Keratinocyte (primary cell): ENCODE results near the gene FMN1. TPM values are rescaled to one million over a fixed set of nuclear protein-coding genes. Genes with fewer than 3 reads are reported as not detected.

ENCODE experiments used
- DNase-seq: peaks from one replicate; pipeline ENCODE4 v3.0.0-alpha.2; 2011; ENCODE audit warnings: low read depth, missing footprints, low spot score
- FAIRE-seq: peaks from 2 replicates; lab custom pipeline; 2011; peaks lifted over from hg19 to GRCh38; lab: Jason Lieb, UNC
- H2AFZ ChIP-seq: 2 replicates; pipeline ENCODE4 v1.6.0; 2012; ENCODE audit warnings: low read length, control low read depth, inconsistent platforms; ENCODE audit not compliant: control insufficient read depth
- H3K27ac ChIP-seq: 2 replicates; pipeline ENCODE4 v1.5.1; 2011; ENCODE audit warnings: low read length; ENCODE audit not compliant: control insufficient read depth, insufficient read depth
- H3K27me3 ChIP-seq: 3 replicates; pipeline ENCODE4 v1.6.0; 2011; ENCODE audit warnings: low read length; ENCODE audit not compliant: control insufficient read depth, insufficient read depth; ENCODE audit errors: extremely low read depth
- H3K36me3 ChIP-seq, 2 experiments: 2 replicates in 1 of 2; 3 replicates in 1 of 2; pipeline ENCODE4 v1.5.1; 2011; ENCODE audit warnings: low read length in 2 of 2, mild to moderate bottlenecking in 1 of 2; ENCODE audit not compliant: control insufficient read depth in 2 of 2, insufficient read depth in 2 of 2; ENCODE audit errors: extremely low read depth in 1 of 2
- H3K4me1 ChIP-seq: 3 replicates; pipeline ENCODE4 v1.5.1; 2011; ENCODE audit warnings: low read length; ENCODE audit not compliant: control insufficient read depth, insufficient read depth; ENCODE audit errors: extremely low read depth
- H3K4me2 ChIP-seq: 3 replicates; pipeline ENCODE4 v1.6.0; 2011; ENCODE audit warnings: low read depth, low read length; ENCODE audit not compliant: control insufficient read depth, insufficient read depth; ENCODE audit errors: extremely low read depth
- H3K4me3 ChIP-seq, 3 experiments: fragments of 200-600 bp in 1 of 3; sonication (generic) in 1 of 3; 2 replicates in 2 of 3; 3 replicates in 1 of 3; pipeline ENCODE4 v1.5.1; 2011 to 2016; ENCODE audit warnings: low read length in 3 of 3, mild to moderate bottlenecking in 3 of 3, control low read depth in 2 of 3, inconsistent platforms in 1 of 3, low read depth in 1 of 3, mixed read lengths in 1 of 3, mixed run types in 1 of 3, moderate library complexity in 1 of 3; ENCODE audit not compliant: control insufficient read depth in 2 of 3, insufficient read depth in 2 of 3; ENCODE audit errors: extremely low read depth in 1 of 3
- H3K79me2 ChIP-seq: 2 replicates; pipeline ENCODE4 v1.6.0; 2012; ENCODE audit warnings: low read length; ENCODE audit not compliant: control insufficient read depth, insufficient read depth
- H3K9ac ChIP-seq: 3 replicates; pipeline ENCODE4 v1.6.0; 2011; ENCODE audit warnings: low read length; ENCODE audit not compliant: control insufficient read depth, insufficient read depth; ENCODE audit errors: extremely low read depth
- H3K9me1 ChIP-seq: 3 replicates; pipeline ENCODE4 v1.6.0; 2011; ENCODE audit warnings: low read length; ENCODE audit not compliant: control insufficient read depth, insufficient read depth; ENCODE audit errors: extremely low read depth
- H3K9me3 ChIP-seq: 2 replicates; pipeline ENCODE4 v1.5.1; 2012; ENCODE audit warnings: low read depth, low read length; ENCODE audit not compliant: control insufficient read depth
- H4K20me1 ChIP-seq: 3 replicates; pipeline ENCODE4 v1.6.0; 2011; ENCODE audit warnings: low read length; ENCODE audit not compliant: control insufficient read depth, insufficient read depth; ENCODE audit errors: extremely low read depth
- EZH2 ChIP-seq: IDR thresholded peaks from one replicate; pipeline ENCODE4 v1.6.1; 2012; ENCODE audit warnings: inconsistent platforms, mild to moderate bottlenecking, low read length, moderate library complexity
- dilution Hi-C: fragments of 300-500 bp; cut with MboI; formaldehyde crosslinking; loops from one replicate; pipeline ENCODE4 v1.7.0; 2020; ENCODE audit warnings: low sequenced_read_pairs; ENCODE audit not compliant: extremely low pct_ligation_motif_present
- polyA plus RNA-seq, 5 experiments: library from polyadenylated mRNA; depleted of rRNA in 3 of 5; stranded (reverse) in 3 of 5; stranded (forward) in 1 of 5; unstranded in 1 of 5; fragments of >200 nt; gene quantifications; 1 replicate in 1 of 5; 2 replicates in 3 of 5; 3 replicates in 1 of 5; pipeline versions ENCODE4 v1.2.1 to v1.2.3, GENCODE V29; 2011 to 2012; ENCODE audit warnings: missing spikeins in 2 of 5, low read depth in 1 of 5, low replicate concordance in 1 of 5
- TF ChIP-seq, protein P1 (sequence below), 3 experiments: IDR thresholded peaks in 1 of 3; conservative IDR thresholded peaks in 1 of 3; optimal IDR thresholded peaks in 1 of 3; 2 replicates in 2 of 3; 3 replicates in 1 of 3; pipeline versions ENCODE3 to v1.5.1; 2011; ENCODE audit warnings: low read length in 3 of 3, mild to moderate bottlenecking in 3 of 3, moderate library complexity in 2 of 3, control low read depth in 1 of 3, inconsistent platforms in 1 of 3; ENCODE audit not compliant: insufficient read depth in 2 of 3; ENCODE audit errors: extremely low read depth in 1 of 3

The FMN1 gene
- polyA plus RNA-seq, 1 donor (not counting 4 experiments of a cell fraction or from before 2014, with no cell fraction given): 0.71 TPM

DNA sequence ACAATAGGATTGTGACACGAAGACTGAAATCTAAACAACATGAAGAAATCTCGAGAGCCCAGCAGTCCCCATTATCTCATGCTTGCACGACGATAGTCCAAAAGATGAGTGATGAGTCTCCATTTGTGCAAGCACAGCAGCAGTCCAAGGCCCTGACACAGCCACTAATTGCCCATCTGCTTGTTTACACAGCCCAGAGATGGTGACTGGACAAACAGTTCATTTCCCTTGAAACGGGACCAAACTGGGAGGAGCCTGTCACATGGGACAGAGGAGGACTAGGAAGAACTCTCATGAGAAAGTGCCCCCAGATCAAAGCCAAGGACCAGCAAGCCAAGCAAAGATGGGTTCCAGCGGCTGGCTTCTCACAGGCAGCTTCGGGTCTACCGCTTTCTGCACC, 355.7 kb downstream of the FMN1 start:
- dilution Hi-C loops: loop anchor here (25.0 kb wide), 1 partner anchor 148 kb away; no protein-coding TSS in a partner anchor
- Histone ChIP-seq H3K9me1 (no peaks in the 10 kb centered on the region), H4K20me1 (no peaks in the 10 kb centered on the region), H3K9me3 (no peaks in the 10 kb centered on the region), H3K4me3 (no peak overlapping the region), H3K27me3 (peaks cover 5% of the 10 kb centered on the region), H2AFZ (no peak overlapping the region), H3K4me1 (no peaks in the 10 kb centered on the region), H3K27ac (no peak overlapping the region), H3K9ac (no peak overlapping the region), H3K79me2 (no peaks in the 10 kb centered on the region), H3K36me3 (no peaks in the 10 kb centered on the region), H3K4me2 (no peak overlapping the region)
- FAIRE-seq (no peak), DNase-seq (no peak)
- TF ChIP-seq, protein P1, sequence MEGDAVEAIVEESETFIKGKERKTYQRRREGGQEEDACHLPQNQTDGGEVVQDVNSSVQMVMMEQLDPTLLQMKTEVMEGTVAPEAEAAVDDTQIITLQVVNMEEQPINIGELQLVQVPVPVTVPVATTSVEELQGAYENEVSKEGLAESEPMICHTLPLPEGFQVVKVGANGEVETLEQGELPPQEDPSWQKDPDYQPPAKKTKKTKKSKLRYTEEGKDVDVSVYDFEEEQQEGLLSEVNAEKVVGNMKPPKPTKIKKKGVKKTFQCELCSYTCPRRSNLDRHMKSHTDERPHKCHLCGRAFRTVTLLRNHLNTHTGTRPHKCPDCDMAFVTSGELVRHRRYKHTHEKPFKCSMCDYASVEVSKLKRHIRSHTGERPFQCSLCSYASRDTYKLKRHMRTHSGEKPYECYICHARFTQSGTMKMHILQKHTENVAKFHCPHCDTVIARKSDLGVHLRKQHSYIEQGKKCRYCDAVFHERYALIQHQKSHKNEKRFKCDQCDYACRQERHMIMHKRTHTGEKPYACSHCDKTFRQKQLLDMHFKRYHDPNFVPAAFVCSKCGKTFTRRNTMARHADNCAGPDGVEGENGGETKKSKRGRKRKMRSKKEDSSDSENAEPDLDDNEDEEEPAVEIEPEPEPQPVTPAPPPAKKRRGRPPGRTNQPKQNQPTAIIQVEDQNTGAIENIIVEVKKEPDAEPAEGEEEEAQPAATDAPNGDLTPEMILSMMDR (optimal IDR thresholded peaks at IDR 0.05 in 1 of 3, IDR thresholded peaks at IDR 0.05 in 1 of 3, conservative IDR thresholded peaks at IDR 0.05 in 1 of 3; ENCODE audit: extremely low read depth in 1 of 3, insufficient read depth in 2 of 3, low read length in 3 of 3): no peak
- no peak for TF ChIP-seq EZH2

DNA sequence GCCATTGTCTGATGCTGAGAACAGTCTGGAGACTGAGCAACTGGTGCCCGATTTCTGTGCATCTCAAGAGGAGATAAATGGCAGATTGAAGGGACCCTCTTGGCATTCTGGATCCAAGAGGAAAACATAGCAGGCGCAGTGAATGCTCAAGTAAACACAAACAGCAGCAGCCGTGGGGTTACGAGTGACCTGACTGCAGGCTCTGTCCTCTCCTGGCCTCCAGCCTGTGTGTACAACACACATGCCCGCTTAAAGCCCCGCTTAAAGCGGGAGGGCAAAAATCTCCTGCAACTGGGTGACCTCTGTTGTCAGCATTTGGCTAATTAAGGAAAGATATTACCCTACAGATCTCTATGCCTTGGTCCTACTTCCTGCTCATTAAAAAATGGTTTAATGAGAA, 356.2 kb downstream of the FMN1 start:
- Histone ChIP-seq H3K27me3 (peaks cover 5% of the 10 kb centered on the region), H3K9me1 (no peaks in the 10 kb centered on the region), H3K4me1 (no peaks in the 10 kb centered on the region), H3K4me2 (no peak overlapping the region), H3K9ac (no peak overlapping the region), H2AFZ (no peak overlapping the region), H4K20me1 (no peaks in the 10 kb centered on the region), H3K9me3 (no peaks in the 10 kb centered on the region), H3K36me3 (no peaks in the 10 kb centered on the region), H3K27ac (no peak overlapping the region), H3K4me3 (no peak overlapping the region), H3K79me2 (no peaks in the 10 kb centered on the region)
- dilution Hi-C loops: loop anchor here (25.0 kb wide), 1 partner anchor 149 kb away; no protein-coding TSS in a partner anchor
- TF ChIP-seq EZH2: no peak
- DNase-seq (no peak), FAIRE-seq (no peak)

DNA sequence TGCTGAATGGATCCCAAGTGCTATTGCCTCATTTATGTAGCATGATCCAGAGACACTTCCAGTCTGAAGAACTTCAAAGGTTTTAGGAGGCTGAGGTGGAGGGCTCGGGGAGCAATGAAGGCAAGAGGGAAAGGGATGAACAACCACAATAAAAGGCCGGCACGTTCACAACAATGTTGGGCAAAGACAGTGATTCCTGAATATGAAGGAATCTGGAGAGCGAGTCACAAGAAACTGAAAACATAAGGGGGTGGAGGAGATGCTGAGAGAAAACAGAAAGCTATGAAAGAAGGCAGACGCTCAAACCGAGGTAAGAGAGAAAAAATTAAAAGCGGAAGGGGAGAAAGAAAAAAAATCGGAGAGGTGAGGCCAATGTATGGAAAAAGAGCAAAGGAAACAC, 356.6 kb downstream of the FMN1 start:
- no peaks in the 10 kb centered on the region for H3K9me1 ChIP-seq
- no peak for TF ChIP-seq EZH2
- TF ChIP-seq, protein P1 (optimal IDR thresholded peaks at IDR 0.05 in 1 of 3, IDR thresholded peaks at IDR 0.05 in 1 of 3, conservative IDR thresholded peaks at IDR 0.05 in 1 of 3; ENCODE audit: extremely low read depth in 1 of 3, insufficient read depth in 2 of 3, low read length in 3 of 3): no peak
- FAIRE-seq: no peak
- dilution Hi-C loops: loop anchor here (25.0 kb wide), 1 partner anchor 149 kb away; no protein-coding TSS in a partner anchor
- DNase-seq: no peak
- H3K79me2 ChIP-seq: no peaks in the 10 kb centered on the region
- H3K27me3 ChIP-seq: peaks cover 5% of the 10 kb centered on the region
- H4K20me1 ChIP-seq: no peaks in the 10 kb centered on the region
- no peaks in the 10 kb centered on the region for H3K4me1 ChIP-seq
- no peak overlapping the region for H3K4me3 ChIP-seq
- no peak overlapping the region for H3K9ac ChIP-seq
- no peaks in the 10 kb centered on the region for H3K36me3 ChIP-seq
- H3K4me2 ChIP-seq: no peak overlapping the region
- no peak overlapping the region for H3K27ac ChIP-seq
- H2AFZ ChIP-seq: no peak overlapping the region
- H3K9me3 ChIP-seq: no peaks in the 10 kb centered on the region
